Erythroblast (primary cell): ENCODE results near the gene FMN1.

ENCODE experiments used
- GATA1 ChIP-seq: IDR thresholded peaks from 2 replicates; pipeline ENCODE4 v1.6.1; 2011; ENCODE audit warnings: low read depth, mild to moderate bottlenecking, control low read depth, low read length, moderate library complexity
- POLR2A ChIP-seq: IDR thresholded peaks from 2 replicates; pipeline ENCODE4 v1.6.1; 2011; ENCODE audit warnings: mild to moderate bottlenecking, low read length

GRCh38 chr15:32936976-32937375 lies 257.5 kb downstream of the FMN1 start:
- no peak for TF ChIP-seq POLR2A
- TF ChIP-seq GATA1 = no peak
